HG03378 (cell line): ENCODE results near the gene PPP4R3B.

ENCODE experiments used
- ATAC-seq: cut with Tn5 transposase; IDR thresholded peaks from one replicate; pipeline ENCODE4 v1.9.1; 2021; ENCODE audit warnings: mild to moderate bottlenecking, moderate library complexity; ENCODE audit not compliant: unreplicated experiment

The PPP4R3B gene

GRCh38 chr2:55617175-55618024, at the start of gene PPP4R3B:
PPP4R3B (minus strand) TSS chr2:55617622; CDS start chr2:55617285, 337 bp downstream.
- peak; percentile 77 for ATAC-seq

DNA sequence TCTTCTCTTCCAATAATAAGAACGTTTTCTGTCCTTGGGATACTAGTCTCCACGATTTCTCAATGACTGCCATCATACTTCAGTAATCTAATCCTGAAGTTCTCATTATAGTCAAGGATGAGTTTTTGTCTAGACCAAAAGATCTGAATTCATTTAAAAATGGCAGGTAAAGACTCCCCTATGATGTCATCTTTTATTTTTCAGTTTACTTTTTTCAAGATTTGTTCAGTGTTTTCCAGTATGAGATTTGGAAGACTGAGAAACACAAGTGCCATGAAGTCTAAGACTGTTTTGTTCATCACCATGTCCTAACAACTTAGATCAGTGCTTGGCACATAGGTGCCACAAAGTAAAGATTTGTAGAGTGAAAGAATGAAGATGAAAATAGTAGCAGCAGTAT, 35.8 kb upstream of the PPP4R3B start:
- ATAC-seq: no peak

DNA sequence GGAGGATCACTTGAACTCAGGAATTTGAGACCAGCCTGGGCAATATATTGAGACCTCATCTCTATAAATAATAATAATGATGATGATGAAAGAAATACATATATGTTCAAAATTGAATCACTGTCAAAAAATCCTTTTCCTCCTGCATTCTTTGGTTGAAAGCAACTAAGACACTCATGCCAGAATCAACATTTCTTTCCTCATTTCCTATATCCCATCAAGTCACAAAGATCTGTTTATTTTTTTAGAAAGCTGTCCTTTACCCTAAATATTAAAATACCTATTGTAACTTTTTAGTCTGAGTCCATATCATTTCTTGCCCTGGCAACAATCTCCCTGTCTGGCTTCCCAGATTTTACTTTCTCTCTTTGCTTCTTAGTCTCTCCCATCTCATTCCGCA, 31.8 kb upstream of the PPP4R3B start:
- ATAC-seq: no peak

- no peak for ATAC-seq
Measured at GRCh38 chr2:55636831-55637230, 19.4 kb upstream of the PPP4R3B start.

DNA sequence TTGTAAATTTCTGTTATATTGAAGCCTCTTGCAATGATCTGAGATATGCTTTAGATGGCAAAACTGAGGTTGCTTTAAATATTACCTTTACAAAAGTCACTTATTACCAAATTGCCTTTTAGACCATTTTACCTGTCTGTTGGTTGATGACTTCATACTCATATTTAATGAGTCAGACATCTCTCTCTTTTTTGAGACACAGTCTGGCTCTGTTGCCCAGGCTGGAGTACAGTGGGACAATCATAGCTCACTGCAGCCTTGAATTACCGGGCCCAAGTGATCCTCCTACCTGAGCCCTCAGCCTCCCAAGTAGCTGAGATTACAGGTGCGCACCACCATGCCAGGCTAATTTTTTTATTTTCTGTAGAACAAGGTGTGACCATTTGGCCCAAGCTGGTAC, 11.5 kb upstream of the PPP4R3B start:
- ATAC-seq: no peak

- ATAC-seq: no peak
Measured at GRCh38 chr2:55627915-55628314, 10.5 kb upstream of the PPP4R3B start.

DNA sequence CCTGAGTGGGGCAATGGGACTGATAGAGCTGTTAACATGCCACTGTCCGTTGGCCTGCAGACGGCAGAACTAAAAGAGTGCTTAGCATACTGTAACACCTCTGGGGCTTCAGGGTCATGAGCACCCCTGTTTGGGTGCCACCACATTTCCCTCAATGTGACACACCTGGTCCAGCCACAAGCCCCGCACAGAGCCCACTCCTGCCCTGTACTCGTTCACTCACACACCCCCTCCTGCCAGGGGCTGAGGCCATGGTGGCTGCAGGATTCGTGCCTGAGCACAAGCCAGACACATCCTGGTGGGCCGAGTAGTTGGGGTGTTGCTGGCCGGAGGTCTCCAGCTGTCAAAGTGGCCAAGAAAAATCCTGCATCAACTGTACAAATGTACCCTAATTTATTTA, 4.4 kb upstream of the PPP4R3B start:
- no peak for ATAC-seq

- ATAC-seq: no peak
Measured at GRCh38 chr2:55620123-55620779, 2.8 kb upstream of the PPP4R3B start.

DNA sequence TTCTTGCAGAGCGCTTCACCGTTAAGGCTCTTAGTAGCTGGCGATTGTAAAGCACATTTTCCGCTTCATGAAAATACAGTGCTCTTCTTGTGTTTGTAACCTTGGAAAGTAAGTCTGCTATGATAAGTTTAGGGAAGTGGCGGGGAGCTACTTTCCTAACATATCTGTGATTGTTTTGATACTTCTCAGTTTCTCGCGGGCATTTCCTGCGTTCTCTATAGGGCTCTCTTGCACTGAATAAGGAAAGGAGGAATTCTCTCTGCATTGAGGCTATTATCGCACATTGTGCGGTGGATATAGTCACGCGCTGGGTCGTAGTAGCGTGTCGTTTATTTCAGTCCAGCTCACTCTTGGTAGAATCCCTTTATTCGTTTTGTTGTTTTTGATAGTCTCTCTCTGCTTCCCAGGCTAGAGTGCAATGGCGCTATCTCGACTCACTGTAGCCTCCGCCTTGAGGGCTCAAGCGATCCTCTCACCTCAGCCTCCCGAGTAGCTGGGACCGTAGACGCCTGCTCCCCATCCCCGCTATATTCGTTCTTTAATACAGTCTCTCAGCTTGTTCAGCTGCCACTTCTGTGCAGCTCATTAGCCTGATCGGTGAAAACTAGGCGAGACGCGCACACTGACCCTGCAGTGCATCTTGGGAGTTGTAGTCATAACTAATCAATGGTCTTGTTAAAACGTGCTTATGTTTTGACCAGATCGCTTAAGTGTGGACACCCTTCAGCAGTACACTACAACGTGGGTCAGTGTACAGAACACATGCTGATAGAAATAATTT, 1.0 kb upstream of the PPP4R3B start:
- peak; percentile 55 for ATAC-seq

- no peak for ATAC-seq
Measured at GRCh38 chr2:55618025-55618274, 528 bp upstream of the PPP4R3B start.

- peak; percentile 16 for ATAC-seq
Measured at GRCh38 chr2:55616551-55617174, 759 bp downstream of the PPP4R3B start.

GRCh38 chr2:55611997-55612396, 5.4 kb downstream of the PPP4R3B start:
- ATAC-seq: no peak

DNA sequence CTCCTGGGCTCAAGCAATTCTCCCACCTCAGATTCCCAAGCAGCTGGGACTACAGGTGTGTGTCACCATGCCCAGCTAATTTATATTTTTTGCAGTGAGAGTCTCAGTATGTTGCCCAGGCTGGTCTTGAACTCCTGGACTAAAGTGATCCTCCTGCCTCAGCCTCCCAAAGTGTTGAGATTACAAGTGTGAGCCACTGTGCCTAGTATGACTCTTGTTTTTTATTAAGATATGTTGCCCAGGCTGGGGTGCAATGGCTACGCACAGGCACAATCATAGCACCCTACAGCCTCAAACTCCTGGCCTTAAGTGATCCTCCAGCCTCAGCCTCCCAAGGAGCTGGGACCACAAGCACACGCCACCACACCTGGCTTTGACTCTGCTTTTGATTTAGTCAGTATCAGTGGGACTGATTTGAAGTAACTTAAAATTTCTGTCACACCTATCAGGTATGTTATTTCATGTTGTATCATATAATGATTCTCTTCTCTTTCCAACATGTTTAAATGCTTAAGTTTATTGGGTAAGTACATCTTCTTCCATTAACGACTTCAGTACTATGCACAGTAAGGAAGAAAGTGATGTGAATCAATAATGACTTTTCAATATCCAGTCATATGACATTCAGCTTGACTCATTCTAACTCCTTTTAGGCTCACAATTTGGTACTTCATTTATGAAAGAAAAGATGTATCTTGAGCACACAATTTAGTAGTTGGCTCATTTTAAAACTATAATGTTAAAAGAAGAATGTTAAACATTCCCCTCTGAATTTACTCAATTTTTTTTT, 6.3 kb downstream of the PPP4R3B start:
- ATAC-seq: no peak

DNA sequence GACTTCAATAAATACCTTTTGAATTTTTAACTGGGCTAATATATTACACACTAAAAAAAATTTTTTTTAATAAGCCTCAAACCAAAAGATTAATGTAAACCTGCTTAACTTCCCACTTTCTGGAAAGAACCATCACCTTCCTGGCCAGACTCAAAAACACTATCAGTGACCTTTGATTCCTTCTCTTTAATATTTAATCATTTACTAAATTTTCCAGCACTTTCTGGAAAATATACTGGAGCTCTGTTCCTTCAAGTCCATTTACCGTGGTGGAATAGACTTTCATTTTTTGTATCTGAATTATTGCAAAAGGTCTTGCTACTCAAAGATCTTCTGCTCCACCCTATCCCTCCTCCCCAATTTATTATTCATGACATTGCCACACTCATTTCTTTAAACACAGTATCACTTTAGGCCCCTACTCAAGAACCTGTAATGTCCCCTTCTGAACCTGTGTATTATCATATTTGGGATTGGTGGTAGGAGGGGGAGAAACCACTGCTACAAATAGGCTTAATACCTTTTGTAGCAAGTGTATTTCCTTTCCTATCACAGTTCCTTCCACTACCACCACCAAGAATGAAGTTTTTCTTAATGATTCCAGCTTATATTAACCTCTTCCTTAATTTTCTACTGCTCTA, 7.4 kb downstream of the PPP4R3B start:
- ATAC-seq: no peak

DNA sequence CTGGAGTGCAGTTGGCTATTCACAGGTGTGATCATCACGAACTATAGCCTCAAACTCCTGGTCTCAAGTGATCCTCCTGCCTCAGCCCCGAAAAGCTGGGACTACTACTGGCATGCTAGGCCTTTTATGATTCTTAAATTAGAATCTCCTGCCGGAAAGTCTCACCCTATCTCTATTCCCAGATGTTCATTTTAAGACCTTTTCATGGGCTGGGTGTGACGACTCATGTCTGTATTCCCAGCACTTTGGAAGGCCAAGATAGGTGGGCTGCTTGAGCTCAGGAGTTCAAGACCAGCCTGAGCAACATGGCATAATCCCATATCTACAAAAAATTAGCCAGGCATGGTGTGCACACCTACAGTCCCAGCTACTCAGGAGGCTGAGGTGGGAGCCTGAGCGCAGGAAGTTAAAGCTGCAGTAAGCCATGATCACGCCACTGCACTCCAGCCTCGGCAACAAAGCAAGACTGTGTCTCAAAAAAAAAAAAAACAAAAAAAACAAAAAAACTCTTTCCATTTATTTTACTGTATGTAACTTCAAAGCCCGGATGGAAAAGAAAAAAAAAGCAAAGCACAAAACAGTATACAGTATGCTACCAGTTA, 8.1 kb downstream of the PPP4R3B start:
- ATAC-seq: no peak

DNA sequence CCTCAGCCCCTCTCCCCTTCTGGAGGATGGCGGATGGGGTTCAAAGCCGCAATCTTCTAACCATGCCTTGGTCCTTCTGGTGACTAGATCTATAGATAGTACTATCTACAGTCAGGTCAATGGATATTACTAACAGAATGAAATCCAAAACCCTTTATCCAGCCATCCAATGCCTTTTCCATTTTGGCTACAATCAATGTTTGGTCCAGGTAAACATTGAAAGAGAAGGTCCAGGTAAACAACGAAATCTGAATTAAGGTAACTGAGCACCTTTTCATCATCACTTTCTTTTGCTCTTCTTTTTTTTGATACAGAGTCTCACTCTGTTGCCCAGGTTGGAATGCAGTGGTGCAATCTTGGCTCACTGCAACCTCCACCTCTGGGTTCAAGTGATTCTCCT, 9.7 kb downstream of the PPP4R3B start:
- ATAC-seq: no peak

DNA sequence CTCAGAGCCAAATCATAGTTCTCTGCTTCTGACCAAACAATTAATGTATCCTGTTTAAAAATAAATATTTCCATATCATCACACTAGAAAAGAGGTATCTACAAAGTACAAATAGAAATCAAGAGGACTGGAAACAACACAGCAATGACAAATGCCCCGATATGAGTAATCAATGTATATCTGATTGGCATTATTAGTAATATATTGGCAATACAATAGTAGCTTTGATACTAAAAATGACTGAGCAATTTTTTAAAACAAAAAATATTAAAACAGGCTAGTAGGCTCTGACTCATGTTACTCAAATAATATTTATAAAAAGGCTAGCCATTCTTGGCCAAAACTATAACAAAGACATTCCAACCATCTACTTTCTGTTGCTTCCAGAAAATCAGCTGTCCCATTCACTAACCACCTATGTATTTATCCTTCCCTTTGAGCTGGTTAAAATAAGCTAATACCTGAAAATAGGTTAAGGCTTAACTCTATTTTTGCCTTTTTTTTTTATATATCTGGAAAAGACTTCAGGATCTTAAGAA, 13.3 kb downstream of the PPP4R3B start:
- no peak for ATAC-seq

DNA sequence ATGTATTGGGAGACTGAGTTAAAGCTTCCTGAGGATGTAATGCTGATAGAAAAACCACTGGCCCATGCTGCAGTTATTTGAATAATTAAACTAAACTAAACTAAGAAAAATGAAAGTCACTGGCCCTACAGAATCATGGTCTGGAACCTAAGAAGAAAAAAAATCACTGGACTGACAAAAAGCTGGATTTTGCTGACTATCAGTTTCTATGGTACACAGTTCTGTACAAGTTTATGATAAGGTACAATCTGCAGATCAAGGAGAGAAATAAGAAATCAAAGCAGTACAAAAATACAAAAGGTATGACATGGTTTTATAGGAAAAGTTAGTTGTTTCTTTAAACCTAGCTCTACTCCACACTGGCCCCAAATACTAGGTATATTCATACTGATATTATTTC, 15.6 kb downstream of the PPP4R3B start:
- no peak for ATAC-seq

DNA sequence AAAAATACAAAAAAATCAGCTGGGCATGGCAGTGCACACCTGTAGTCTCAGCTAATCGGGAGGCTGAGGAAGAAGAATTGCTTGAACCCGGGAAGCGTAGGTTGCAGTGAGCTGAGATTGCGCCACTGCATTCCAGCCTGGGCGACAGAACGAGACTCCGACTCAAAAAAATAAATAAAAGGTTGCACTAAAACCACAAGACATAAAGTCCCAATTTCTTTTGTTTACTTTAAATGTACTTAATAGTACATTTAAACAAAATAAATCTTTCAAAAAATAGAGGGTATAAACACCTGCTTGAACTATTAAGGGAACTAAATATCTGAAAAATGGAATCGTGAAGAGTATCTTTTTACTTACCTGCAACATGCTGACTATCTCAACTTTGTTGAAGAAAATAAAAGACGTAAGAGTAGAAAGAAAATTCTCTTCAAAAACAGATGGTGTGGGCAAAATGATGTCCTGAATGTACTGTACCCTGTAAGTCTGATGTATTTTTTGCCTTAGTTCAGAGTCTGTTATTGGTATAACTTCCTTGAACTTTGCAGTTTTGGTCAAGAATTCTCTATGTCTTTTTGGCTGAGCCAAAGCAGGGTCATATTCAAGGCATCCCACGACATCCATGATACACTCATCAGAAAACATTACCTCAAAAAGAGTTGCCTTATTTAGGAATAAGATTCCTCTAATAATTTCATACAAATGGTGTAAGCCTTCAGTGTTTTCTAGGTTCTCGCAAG, 19.2 kb downstream of the PPP4R3B start:
- no peak for ATAC-seq
